Kidney (tissue), 14 donors: Measurements from ENCODE around the gene TTLL11. TPM values are rescaled to one million over a fixed set of nuclear protein-coding genes. Genes with fewer than 3 reads are reported as not detected.

ENCODE experiments used
- DNase-seq, 5 donors: peaks; one replicate each; pipeline ENCODE4 v3.0.0-alpha.2; 2013 to 2020
- FAIRE-seq: peaks from 2 replicates; lab custom pipeline; 2012; peaks lifted over from hg19 to GRCh38; lab: Jason Lieb, UNC
- H3K27ac ChIP-seq, 2 donors: one replicate each; pipeline ENCODE4 v1.7.0; 2013; ENCODE audit warnings: low read depth in 2 of 2, low read length in 2 of 2, inconsistent platforms in 1 of 2
- H3K27me3 ChIP-seq: one replicate; pipeline ENCODE4 v1.7.1; 2013; ENCODE audit warnings: low read length, inconsistent platforms; ENCODE audit not compliant: control insufficient read depth, insufficient read depth
- H3K36me3 ChIP-seq, 3 donors: one replicate each; pipeline versions ENCODE4 v1.7.0 to v1.7.1; 2013; ENCODE audit warnings: low read length in 3 of 3, control low read depth in 1 of 3, inconsistent platforms in 1 of 3; ENCODE audit not compliant: insufficient read depth in 3 of 3, control insufficient read depth in 2 of 3
- H3K4me1 ChIP-seq, 3 donors: one replicate each; pipeline versions ENCODE4 v1.7.0 to v1.7.1; 2013; ENCODE audit warnings: low read length in 3 of 3, inconsistent platforms in 1 of 3, low read depth in 1 of 3; ENCODE audit not compliant: control insufficient read depth in 2 of 3, insufficient read depth in 2 of 3
- H3K4me3 ChIP-seq, 3 donors: one replicate each; pipeline versions ENCODE4 v1.7.0 to v1.8.1; 2013; ENCODE audit warnings: low read length in 3 of 3, control low read depth in 1 of 3, inconsistent platforms in 1 of 3
- H3K9ac ChIP-seq, 3 donors: one replicate each; pipeline versions ENCODE4 v1.7.0 to v1.7.1; 2013; ENCODE audit warnings: low read length in 3 of 3, control low read depth in 1 of 3, inconsistent platforms in 1 of 3
- H3K9me3 ChIP-seq, 3 donors: one replicate each; pipeline versions ENCODE4 v1.7.0 to v1.7.1; 2013; ENCODE audit warnings: low read length in 3 of 3, control low read depth in 1 of 3, inconsistent platforms in 1 of 3; ENCODE audit not compliant: control insufficient read depth in 2 of 3, insufficient read depth in 1 of 3
- intact Hi-C: fragments of 100-400 bp; cut with DNase I; formaldehyde crosslinking; loops from one replicate; pipeline ENCODE4 v1.11.1; 2022
- polyA plus RNA-seq: library from polyadenylated mRNA; stranded (reverse); fragments of 350-450 nt; fragmentation: Illumina TruSeq; extraction: RNeasy Lipid Tissue Mini Kit (QIAGEN cat#74804); gene quantifications from one replicate; pipeline ENCODE4 v1.2.3, GENCODE V29; 2014; ENCODE audit warnings: low read depth, low replicate concordance; ENCODE audit not compliant: insufficient read depth
- total RNA-seq: library from RNA; stranded (reverse); fragmentation: NEBNext Ultra II Directional; extraction: Animal tissue kit (Norgen Biotek cat#: 25700); gene quantifications from one replicate; pipeline ENCODE4 v1.2.1, GENCODE V29; 2021
- TF ChIP-seq, protein P1 (sequence below): IDR thresholded peaks from 3 replicates; pipeline ENCODE4 v1.5.1; 2012; ENCODE audit warnings: mild to moderate bottlenecking, moderate library complexity, borderline replicate concordance; ENCODE audit not compliant: insufficient read depth; ENCODE audit errors: extremely low read depth
- donor health status: control.
- donor health status: control.
- donor health status: control.
- donor health status: control.
- donor health status: control.
- donor health status: DM: yes; HTN: yes; CAD: no.
- donor health status: Normal renal cell carcinoma (clear cell type).

The TTLL11 gene
- total and polyA plus RNA-seq, 2 donors from 2014 or later = 2.3 to 10.0 TPM

DNA sequence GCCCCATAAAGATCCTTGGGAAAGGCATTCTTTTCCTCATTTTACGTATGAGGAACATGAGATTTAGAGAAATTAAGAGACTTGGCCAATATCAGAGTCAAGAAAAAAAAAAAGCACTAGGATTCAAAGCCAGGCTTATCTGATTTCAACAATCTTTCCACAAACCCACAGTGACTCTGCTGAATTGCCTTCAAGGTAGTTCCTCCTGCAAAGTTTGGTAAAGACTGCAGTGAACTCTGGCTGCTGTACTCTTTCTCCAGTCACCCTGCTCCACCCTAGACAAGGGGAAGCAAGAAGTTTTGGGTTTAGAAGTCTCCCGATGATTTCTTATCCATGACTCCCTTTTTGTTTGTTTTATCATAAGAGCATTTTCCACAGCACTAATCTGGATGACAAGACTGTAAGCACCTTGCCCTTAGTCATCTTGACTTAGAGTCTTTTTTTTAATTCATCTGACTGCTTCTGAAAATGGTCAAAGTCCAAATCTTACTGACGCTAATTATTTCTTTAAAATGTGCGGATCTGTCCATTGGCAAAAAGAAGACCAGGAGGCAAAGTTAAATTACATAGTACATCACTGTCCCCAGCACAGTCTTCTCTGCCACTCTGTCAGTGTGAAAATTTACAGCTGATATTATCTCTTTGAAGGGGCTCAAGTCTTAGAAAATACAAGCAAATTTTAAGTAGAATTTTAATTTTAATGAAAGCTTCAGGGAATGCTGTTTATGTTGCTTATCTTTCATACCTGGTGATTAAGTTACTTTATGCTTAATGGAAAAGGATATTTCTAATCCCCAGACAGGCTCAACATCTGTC lies 180.1 kb downstream of the TTLL11 start:
- no peak for FAIRE-seq
- TF ChIP-seq, protein P1, sequence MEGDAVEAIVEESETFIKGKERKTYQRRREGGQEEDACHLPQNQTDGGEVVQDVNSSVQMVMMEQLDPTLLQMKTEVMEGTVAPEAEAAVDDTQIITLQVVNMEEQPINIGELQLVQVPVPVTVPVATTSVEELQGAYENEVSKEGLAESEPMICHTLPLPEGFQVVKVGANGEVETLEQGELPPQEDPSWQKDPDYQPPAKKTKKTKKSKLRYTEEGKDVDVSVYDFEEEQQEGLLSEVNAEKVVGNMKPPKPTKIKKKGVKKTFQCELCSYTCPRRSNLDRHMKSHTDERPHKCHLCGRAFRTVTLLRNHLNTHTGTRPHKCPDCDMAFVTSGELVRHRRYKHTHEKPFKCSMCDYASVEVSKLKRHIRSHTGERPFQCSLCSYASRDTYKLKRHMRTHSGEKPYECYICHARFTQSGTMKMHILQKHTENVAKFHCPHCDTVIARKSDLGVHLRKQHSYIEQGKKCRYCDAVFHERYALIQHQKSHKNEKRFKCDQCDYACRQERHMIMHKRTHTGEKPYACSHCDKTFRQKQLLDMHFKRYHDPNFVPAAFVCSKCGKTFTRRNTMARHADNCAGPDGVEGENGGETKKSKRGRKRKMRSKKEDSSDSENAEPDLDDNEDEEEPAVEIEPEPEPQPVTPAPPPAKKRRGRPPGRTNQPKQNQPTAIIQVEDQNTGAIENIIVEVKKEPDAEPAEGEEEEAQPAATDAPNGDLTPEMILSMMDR = no peak

GRCh38 chr9:121910491-121911040 lies 182.5 kb downstream of the TTLL11 start:
- Histone ChIP-seq H3K9ac (no peak overlapping the region), H3K27me3 (no peaks in the 10 kb centered on the region), H3K4me3 (no peak overlapping the region), H3K36me3 (no peaks in the 10 kb centered on the region), H3K9me3 (no peaks in the 10 kb centered on the region), H3K27ac (no peak overlapping the region), H3K4me1 (no peaks in the 10 kb centered on the region)
- FAIRE-seq = no peak
- no peak for DNase-seq
- TF ChIP-seq, protein P1 = no peak
- intact Hi-C loops = no loop called here

More for the DNA sequence above, 180.1 kb downstream of the TTLL11 start:
- Histone ChIP-seq H3K9ac (no peak overlapping the region), H3K27ac (no peak overlapping the region), H3K9me3 (no peaks in the 10 kb centered on the region), H3K27me3 (no peaks in the 10 kb centered on the region), H3K4me3 (no peak overlapping the region), H3K4me1 (no peaks in the 10 kb centered on the region), H3K36me3 (no peaks in the 10 kb centered on the region)
- intact Hi-C loops = no loop called here
- DNase-seq = no peak

DNA sequence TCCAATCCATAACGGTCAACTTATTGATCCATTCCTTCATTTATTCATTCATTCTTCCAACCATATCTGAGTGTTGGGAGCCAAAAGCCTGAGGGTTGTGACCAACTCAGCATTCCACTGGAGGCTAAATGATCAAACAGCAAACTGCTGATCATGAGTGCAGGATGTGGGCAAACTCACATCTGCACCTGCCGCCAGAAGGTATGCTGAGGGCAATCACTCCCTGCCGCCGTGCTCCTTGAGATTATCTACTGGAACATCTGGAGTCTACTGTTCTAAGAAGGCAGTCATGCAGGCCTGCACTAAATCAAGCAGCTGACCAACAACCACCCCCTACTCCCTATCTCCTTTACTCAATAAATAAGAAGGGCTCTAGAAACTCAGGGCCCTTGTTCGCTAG lies 184.0 kb downstream of the TTLL11 start:
- DNase-seq (no peak), FAIRE-seq (no peak)
- H3K9ac ChIP-seq = no peak overlapping the region
- no peaks in the 10 kb centered on the region for H3K36me3 ChIP-seq
- TF ChIP-seq, protein P1 = no peak
- H3K9me3 ChIP-seq = no peaks in the 10 kb centered on the region
- intact Hi-C loops = no loop called here
- H3K27ac ChIP-seq = no peak overlapping the region
- no peak overlapping the region for H3K4me3 ChIP-seq
- H3K27me3 ChIP-seq = no peaks in the 10 kb centered on the region
- no peaks in the 10 kb centered on the region for H3K4me1 ChIP-seq
